ENCODE data around the gene TINCR.

Gene TINCR

GRCh38 chr19:5579697-5580096, 11.9 kb upstream of the TINCR start:
- H3K36me3 ChIP-seq (ENCODE audit: control insufficient read depth, insufficient read depth, low read length), result peaks cover 1% of the 10 kb centered on the region; the same call in 1 of the 2 replicates

GRCh38 chr19:5579286-5579685, 11.5 kb upstream of the TINCR start:
- Histone ChIP-seq H3K27me3 (replicated peaks; ENCODE audit: control insufficient read depth, insufficient read depth, low read length) (no peaks in the 10 kb centered on the region), H3K4me3 (replicated peaks; ENCODE audit: low read depth, low read length) (no peak overlapping the region)
- TF ChIP-seq CTCF (IDR thresholded peaks at IDR 0.05; ENCODE audit: insufficient read depth, low read length, poor library complexity, severe bottlenecking), result no peak

More at GRCh38 chr19:5579697-5580096, 11.9 kb upstream of the TINCR start:
- no peak for TF ChIP-seq CTCF (IDR thresholded peaks at IDR 0.05; ENCODE audit: insufficient read depth, low read length, poor library complexity, severe bottlenecking)
- no peak overlapping the region for H3K4me3 ChIP-seq (replicated peaks; ENCODE audit: low read depth, low read length)
- H3K27me3 ChIP-seq (replicated peaks; ENCODE audit: control insufficient read depth, insufficient read depth, low read length), result no peaks in the 10 kb centered on the region
- no peak for DNase-seq (ENCODE audit: extremely low read depth, insufficient read length)

GRCh38 chr19:5578097-5578846, 10.5 kb upstream of the TINCR start:
- Histone ChIP-seq H3K27me3 (replicated peaks; ENCODE audit: control insufficient read depth, insufficient read depth, low read length) (no peaks in the 10 kb centered on the region), H3K4me3 (replicated peaks; ENCODE audit: low read depth, low read length) (no peak overlapping the region), H3K36me3 (ENCODE audit: control insufficient read depth, insufficient read depth, low read length) (peaks cover 1% of the 10 kb centered on the region; the same call in 1 of the 2 replicates)
- DNase-seq (ENCODE audit: extremely low read depth, insufficient read length), result peak; percentile 46
- peak; percentile 98 for TF ChIP-seq CTCF (IDR thresholded peaks at IDR 0.05; ENCODE audit: insufficient read depth, low read length, poor library complexity, severe bottlenecking)

More at GRCh38 chr19:5579286-5579685, 11.5 kb upstream of the TINCR start:
- no peak for DNase-seq (ENCODE audit: extremely low read depth, insufficient read length)
- H3K36me3 ChIP-seq (ENCODE audit: control insufficient read depth, insufficient read depth, low read length), result peaks cover 1% of the 10 kb centered on the region; the same call in 1 of the 2 replicates

- DNase-seq (ENCODE audit: extremely low read depth, insufficient read length), result no peak
- H3K27me3 ChIP-seq (replicated peaks; ENCODE audit: control insufficient read depth, insufficient read depth, low read length), result no peaks in the 10 kb centered on the region
These were observed 7.8 kb upstream of the TINCR start for GRCh38 chr19:5575590-5575989.

GRCh38 chr19:5572556-5573286, 5.0 kb upstream of the TINCR start:
- H3K27me3 ChIP-seq (replicated peaks; ENCODE audit: control insufficient read depth, insufficient read depth, low read length), result no peaks in the 10 kb centered on the region

More at GRCh38 chr19:5575590-5575989, 7.8 kb upstream of the TINCR start:
- no peak overlapping the region for H3K4me3 ChIP-seq (replicated peaks; ENCODE audit: low read depth, low read length)
- H3K36me3 ChIP-seq (ENCODE audit: control insufficient read depth, insufficient read depth, low read length), result no peaks in the 10 kb centered on the region
- TF ChIP-seq CTCF (IDR thresholded peaks at IDR 0.05; ENCODE audit: insufficient read depth, low read length, poor library complexity, severe bottlenecking), result no peak

More at GRCh38 chr19:5572556-5573286, 5.0 kb upstream of the TINCR start:
- H3K36me3 ChIP-seq (ENCODE audit: control insufficient read depth, insufficient read depth, low read length), result no peaks in the 10 kb centered on the region
- no peak for DNase-seq (ENCODE audit: extremely low read depth, insufficient read length)
- no peak for TF ChIP-seq CTCF (IDR thresholded peaks at IDR 0.05; ENCODE audit: insufficient read depth, low read length, poor library complexity, severe bottlenecking)
- H3K4me3 ChIP-seq (replicated peaks; ENCODE audit: low read depth, low read length), result no peak overlapping the region

All from GM06990 (cell line).